Measurements from ENCODE around the gene PROCA1. TPM values are rescaled to one million over a fixed set of nuclear protein-coding genes. Genes with fewer than 3 reads are reported as not detected.

Gene PROCA1
- total RNA-seq, 1 donor from 2014 or later, result 7.6 TPM

- peak; percentile 76 for DNase-seq (ENCODE audit: low spot score)
- peak; percentile 1 for ATAC-seq
- intact Hi-C loops (cut with DNase I), result no loop called here
Measured at GRCh38 chr17:28716740-28717577, 5.3 kb upstream of the PROCA1 start.

- DNase-seq (ENCODE audit: low spot score) (no peak), ATAC-seq (no peak)
- intact Hi-C loops (cut with DNase I), result no loop called here
Measured at GRCh38 chr17:28715217-28715616, 3.5 kb upstream of the PROCA1 start.

GRCh38 chr17:28714281-28714680, 2.6 kb upstream of the PROCA1 start:
- ATAC-seq, result no peak
- intact Hi-C loops (cut with DNase I), result no loop called here
- no peak for DNase-seq (ENCODE audit: low spot score)

- intact Hi-C loops (cut with DNase I), result no loop called here
- no peak for DNase-seq (ENCODE audit: low spot score)
- no peak for ATAC-seq
Measured at GRCh38 chr17:28712705-28713415, 1.2 kb upstream of the PROCA1 start.

GRCh38 chr17:28712032-28712704, 480 bp upstream of the PROCA1 start:
- ATAC-seq (peak; percentile 14), DNase-seq (ENCODE audit: low spot score) (peak; percentile 80)
- intact Hi-C loops (cut with DNase I), result no loop called here

- intact Hi-C loops (cut with DNase I), result no loop called here
- DNase-seq (ENCODE audit: low spot score) (peak; percentile 95), ATAC-seq (peak; percentile 94)
Measured at GRCh38 chr17:28710861-28711722, 596 bp downstream of the PROCA1 start.

GRCh38 chr17:28707339-28707720, 4.4 kb downstream of the PROCA1 start:
- DNase-seq (ENCODE audit: low spot score), result no peak
- no peak for ATAC-seq
- intact Hi-C loops (cut with DNase I), result no loop called here

- DNase-seq (ENCODE audit: low spot score) (no peak), ATAC-seq (no peak)
- intact Hi-C loops (cut with DNase I), result no loop called here
Measured at GRCh38 chr17:28706471-28707338, 5.0 kb downstream of the PROCA1 start.

- ATAC-seq, result no peak
- intact Hi-C loops (cut with DNase I), result no loop called here
- no peak for DNase-seq (ENCODE audit: low spot score)
Measured at GRCh38 chr17:28705728-28706334, 5.9 kb downstream of the PROCA1 start.

- intact Hi-C loops (cut with DNase I), result no loop called here
- ATAC-seq, result no peak
- no peak for DNase-seq (ENCODE audit: low spot score)
Measured at GRCh38 chr17:28705074-28705659, 6.5 kb downstream of the PROCA1 start.

GRCh38 chr17:28704219-28704858, 7.3 kb downstream of the PROCA1 start:
- DNase-seq (ENCODE audit: low spot score) (no peak), ATAC-seq (no peak)
- intact Hi-C loops (cut with DNase I), result no loop called here

- no peak for ATAC-seq
- no peak for DNase-seq (ENCODE audit: low spot score)
- intact Hi-C loops (cut with DNase I), result no loop called here
Measured at GRCh38 chr17:28703552-28704218, 8.0 kb downstream of the PROCA1 start.

- intact Hi-C loops (cut with DNase I), result no loop called here
- DNase-seq (ENCODE audit: low spot score), result no peak
- ATAC-seq, result no peak
Measured at GRCh38 chr17:28702752-28703150, 8.9 kb downstream of the PROCA1 start.

- intact Hi-C loops (cut with DNase I), result no loop called here
- DNase-seq (ENCODE audit: low spot score), result no peak
- ATAC-seq, result no peak
Measured at GRCh38 chr17:28702026-28702751, 9.5 kb downstream of the PROCA1 start.

GRCh38 chr17:28700830-28701492, 10.7 kb downstream of the PROCA1 start:
- DNase-seq (ENCODE audit: low spot score) (no peak), ATAC-seq (peak; percentile 10)
- intact Hi-C loops (cut with DNase I), result no loop called here

Data from sciatic nerve (tissue), 2 donors.